RWPE1 (cell line): ENCODE measurements around the gene PPM1M.

Source experiments
- CTCF ChIA-PET: fragments of 350-600 bp; sonication (Branson Sonifier 250); formaldehyde crosslinking; extraction: SDS; loops from one replicate; lab custom pipeline; 2021; lab: Yijun Ruan, JAX
- POLR2A ChIA-PET: fragments of 400-600 bp; formaldehyde crosslinking; extraction: SDS; loops from one replicate; lab custom pipeline; 2020; ENCODE audit warnings: antibody characterized with exemption; ENCODE audit not compliant: low non-redundant PET; lab: Yijun Ruan, JAX
- DNase-seq: peaks from one replicate; pipeline ENCODE4 v3.0.0; 2012; ENCODE audit warnings: low spot score
- H3K27ac ChIP-seq: fragments of 450-650 bp; 2 replicates; pipeline ENCODE4 v1.5.1; 2017
- TF ChIP-seq, protein P1 (sequence below): fragments of 450-650 bp; conservative IDR thresholded peaks from 2 replicates; pipeline ENCODE4 v1.5.1; 2017; ENCODE audit warnings: low read depth, mild to moderate bottlenecking

The PPM1M gene

DNA sequence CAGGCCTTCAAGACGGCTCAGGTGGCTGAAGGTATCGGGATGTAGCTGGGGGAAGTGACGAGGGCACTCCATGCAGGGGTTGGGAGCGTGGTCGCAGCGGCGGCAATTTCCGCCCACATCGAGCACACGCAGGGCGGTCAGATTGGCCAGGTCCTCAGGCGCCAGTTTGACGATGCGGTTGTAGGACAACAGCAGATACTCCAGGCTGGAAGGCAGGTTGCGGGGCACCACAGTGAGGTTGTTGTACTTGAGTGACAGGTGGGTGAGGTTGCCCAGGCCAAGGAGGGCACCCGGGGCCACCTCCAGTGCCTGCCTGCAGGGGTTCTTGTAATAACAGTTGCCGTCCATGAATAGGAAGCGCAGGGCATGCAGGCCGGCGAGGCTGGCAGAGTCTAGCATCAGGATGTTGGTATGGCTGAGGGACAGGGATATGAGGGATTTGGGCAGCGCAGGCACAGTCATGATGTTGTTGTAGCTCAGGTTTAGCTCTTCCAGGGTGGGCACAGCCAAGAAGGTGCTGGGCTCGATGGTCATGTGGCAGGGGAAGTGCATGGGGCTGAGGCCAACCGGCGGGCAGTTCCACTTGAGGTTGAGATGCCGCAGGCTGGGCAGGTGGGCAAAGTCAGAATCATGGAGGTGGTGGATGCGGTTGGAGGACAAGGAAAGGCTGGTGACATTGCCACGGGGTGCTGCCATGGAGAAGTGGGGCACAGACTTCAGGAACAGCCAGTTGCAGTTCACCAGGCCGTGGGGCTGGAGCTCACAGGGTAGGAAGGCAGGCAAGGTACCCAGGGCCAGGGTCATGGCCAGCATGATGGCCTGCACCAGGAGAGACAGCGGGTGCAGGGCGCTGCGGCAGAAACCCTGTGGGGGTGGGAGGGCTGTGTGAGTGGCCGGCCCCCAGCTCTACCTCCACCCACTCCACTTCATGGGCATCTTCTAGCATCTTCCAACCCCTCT is 21.8 kb upstream of the PPM1M start:
- H3K27ac ChIP-seq, result no peak overlapping the region
- no peak for DNase-seq
- CTCF ChIA-PET, result interaction anchor here (0.6 to 1.0 kb wide), 3 partner anchors 7 to 222 kb away, joined by 3 to 5 read pairs (median 3); no protein-coding TSS in a partner anchor
- TF ChIP-seq, protein P1, sequence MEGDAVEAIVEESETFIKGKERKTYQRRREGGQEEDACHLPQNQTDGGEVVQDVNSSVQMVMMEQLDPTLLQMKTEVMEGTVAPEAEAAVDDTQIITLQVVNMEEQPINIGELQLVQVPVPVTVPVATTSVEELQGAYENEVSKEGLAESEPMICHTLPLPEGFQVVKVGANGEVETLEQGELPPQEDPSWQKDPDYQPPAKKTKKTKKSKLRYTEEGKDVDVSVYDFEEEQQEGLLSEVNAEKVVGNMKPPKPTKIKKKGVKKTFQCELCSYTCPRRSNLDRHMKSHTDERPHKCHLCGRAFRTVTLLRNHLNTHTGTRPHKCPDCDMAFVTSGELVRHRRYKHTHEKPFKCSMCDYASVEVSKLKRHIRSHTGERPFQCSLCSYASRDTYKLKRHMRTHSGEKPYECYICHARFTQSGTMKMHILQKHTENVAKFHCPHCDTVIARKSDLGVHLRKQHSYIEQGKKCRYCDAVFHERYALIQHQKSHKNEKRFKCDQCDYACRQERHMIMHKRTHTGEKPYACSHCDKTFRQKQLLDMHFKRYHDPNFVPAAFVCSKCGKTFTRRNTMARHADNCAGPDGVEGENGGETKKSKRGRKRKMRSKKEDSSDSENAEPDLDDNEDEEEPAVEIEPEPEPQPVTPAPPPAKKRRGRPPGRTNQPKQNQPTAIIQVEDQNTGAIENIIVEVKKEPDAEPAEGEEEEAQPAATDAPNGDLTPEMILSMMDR, result no peak
- POLR2A ChIA-PET, result no interaction called here

DNA sequence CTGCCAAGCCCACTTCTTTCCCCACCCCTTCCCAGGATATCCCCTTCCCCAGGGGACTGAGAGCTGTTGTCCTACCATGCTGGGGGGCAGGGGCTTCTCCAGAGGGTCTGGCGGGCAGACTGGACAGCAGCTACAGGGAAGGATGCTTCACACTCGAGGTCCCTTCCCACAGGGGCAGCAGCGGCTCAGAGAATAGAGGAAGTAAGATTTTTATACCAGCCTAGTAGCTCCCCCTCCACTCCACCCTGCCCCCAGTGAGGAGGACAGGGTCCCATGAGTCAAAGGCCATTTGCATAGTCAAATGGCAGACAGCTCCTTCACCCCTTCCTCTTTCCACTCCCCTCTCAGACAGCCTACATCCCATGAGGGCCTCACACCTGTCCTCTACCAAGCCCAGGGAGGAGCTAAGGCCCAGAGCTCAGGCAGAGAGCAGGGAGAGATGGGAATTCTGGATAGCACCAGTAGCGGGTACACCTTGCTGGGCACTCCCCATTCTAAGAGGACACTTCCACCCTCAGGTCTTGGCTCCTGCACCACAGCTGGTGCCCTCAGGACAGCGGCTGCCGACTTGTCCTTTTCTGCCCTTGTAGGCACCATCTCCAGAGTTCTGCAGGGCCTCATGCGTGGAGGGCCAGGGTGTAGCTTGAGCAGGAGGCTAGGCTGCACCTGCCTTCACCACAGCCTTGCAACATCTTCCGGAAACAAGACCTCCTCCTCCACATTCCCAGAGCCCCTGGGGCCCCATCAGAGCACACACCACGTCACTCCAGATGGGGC is 19.9 kb upstream of the PPM1M start, which contains the start of gene TLR9:
TLR9 (minus strand) TSS at position 194 of the 777 bp plus-strand sequence; CDS start at position 78, 116 bp downstream.
- CTCF ChIA-PET, result interaction anchor here (0.6 kb wide), 1 partner anchor 136 kb away, joined by 5 read pairs; no protein-coding TSS in a partner anchor
- POLR2A ChIA-PET, result no interaction called here
- TF ChIP-seq, protein P1, result no peak
- DNase-seq, result no peak
- H3K27ac ChIP-seq, result no peak within 1 kb of the TSS

DNA sequence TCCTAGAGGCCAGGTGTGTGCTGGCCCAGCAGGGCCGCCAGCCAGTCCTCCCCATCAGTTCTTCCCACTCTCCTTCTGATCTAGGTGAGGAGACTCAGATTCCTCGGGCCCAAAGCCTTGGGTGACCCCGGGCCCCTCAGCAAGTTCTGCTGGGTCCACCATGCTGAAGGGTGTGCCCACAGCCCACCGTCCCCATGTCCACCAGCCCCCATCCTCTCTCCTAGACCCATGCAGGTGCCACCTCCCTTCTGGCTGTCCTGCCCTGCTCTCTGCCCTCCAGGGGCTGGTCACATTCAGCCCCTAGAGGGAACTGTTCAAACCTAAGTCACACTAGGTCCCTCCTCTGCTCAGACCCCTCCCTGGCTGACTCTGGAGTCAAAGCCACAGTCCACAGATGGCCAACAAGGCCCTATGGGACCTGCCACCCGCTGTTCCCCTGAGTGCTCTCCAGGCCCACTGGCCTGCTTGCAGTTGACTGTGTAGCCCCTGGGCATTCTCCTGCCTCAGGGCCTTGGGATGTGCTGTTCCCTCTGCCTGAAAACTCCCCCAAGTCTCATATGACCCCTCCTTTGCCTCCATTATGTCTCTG is 19.2 kb upstream of the PPM1M start:
- no peak overlapping the region for H3K27ac ChIP-seq
- DNase-seq, result no peak
- TF ChIP-seq, protein P1, result no peak
- ChIA-PET POLR2A (no interaction called here), CTCF (no interaction called here)

DNA sequence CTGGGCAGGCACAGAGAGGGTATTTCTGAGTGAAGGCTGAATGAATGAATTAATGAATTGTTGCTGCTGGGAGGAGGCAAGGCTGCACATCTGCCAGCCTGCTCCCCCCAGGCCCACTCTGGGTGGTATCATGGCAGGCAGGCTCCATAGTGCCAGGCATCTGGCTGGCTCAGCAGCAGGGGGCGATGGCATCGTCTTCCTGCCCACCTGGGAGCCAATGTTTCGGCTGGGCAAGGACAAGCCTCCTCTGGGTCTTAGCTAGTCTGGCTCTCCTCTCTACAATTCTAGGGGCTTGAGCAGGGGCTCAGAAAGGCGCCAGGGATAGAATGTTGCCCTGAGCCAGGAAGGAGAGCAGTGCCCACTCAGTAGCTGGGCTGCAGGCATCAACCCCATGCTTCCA is 18.4 kb upstream of the PPM1M start:
- CTCF ChIA-PET, result no interaction called here
- DNase-seq, result no peak
- TF ChIP-seq, protein P1, result no peak
- H3K27ac ChIP-seq, result peak overlapping the region; percentile 31
- POLR2A ChIA-PET, result no interaction called here

DNA sequence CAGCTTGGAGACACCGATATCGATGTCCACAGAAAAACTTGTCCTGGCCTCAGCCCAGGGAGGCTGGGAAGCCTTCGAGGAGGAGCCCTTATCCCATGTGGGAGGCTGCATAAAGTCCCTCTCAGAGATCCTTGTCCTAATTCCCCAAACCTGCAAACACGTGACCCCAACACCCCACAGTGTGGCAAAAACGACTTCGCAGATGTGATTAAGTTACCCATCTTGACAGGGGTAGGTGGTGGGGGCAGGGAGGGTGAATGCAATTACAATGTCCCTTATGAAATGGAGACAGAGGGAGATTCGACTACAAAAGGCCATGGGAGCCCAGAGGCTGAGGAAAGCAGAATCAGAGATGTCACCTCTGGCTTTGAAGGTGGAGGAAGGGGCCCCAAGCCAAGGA is 17.8 kb upstream of the PPM1M start:
- CTCF ChIA-PET, result no interaction called here
- H3K27ac ChIP-seq, result peak overlapping the region; percentile 31
- POLR2A ChIA-PET, result no interaction called here
- TF ChIP-seq, protein P1, result no peak
- DNase-seq, result no peak

DNA sequence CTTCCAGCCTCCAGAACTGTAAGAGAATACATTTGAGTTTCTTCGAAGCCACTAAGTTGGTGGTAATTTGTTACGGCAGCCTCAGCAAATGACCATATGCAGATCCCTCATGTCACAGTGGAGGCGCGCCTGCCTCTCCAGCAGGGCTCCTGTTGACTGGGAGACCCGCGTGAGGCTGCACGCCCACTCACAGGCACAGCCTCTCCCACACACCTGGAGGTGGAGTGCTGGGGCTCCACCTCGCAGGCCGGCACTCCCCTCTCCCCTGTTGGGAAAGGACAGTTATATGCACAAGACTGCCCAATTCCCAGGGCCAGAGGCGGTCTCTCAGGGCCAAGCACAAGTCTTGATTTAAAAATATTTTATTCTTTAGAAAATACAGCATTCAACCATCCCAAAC is 17.3 kb upstream of the PPM1M start:
- peak overlapping the region; percentile 31 for H3K27ac ChIP-seq
- ChIA-PET POLR2A (no interaction called here), CTCF (no interaction called here)
- no peak for DNase-seq
- TF ChIP-seq, protein P1, result no peak
